Measurements from ENCODE around the gene RPS21. TPM values are rescaled to one million over a fixed set of nuclear protein-coding genes. Genes with fewer than 3 reads are reported as not detected.

The RPS21 gene
- total and polyA plus RNA-seq, 2 of the 13 experiments (the other 11 are each of a cell fraction or from before 2014, with no cell fraction given) = 2,647 to 11,063 TPM

DNA sequence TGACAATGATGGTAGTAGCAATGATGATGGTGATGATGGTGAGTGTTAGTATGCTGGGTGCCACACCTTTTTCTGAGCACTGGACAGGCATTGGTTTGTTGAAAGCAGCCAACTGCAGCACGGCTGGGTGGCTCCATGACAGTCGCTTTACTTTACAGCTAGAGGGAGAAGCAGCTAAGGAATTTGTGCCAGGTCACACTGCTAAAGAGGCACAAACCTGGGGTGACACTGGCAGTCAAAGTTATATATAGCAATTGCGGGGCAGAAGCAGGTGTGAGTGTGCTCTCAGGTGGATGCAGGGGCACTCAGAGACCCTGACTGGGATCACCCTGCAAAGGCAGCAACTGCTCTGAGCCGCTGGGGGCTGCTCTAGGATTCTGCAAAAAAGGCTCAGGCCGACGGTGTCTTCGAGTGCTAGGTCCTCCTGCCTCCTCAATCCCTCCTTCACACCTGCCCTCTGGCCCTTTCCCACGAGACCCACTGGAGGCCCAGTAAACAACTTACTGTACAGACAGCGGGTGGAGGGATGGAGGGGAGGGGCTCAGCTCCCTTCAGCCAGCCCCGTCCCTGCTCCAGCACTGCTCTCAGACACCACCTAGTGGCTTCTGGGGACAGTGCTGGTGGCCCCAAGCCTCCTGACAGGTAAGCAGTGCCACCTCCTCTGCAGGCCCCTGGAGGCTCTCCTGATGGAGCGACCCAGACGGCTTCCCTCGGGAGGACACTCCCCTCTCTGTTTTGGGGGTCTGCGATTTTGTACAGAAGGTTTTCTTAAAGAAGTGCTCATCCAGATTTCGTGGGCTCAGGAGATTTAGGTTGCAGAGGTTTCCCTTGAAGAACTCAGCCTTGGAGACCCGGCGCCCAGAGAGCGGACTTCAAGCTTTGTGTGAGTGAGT is 4.4 kb upstream of the RPS21 start (continued):
- TF ChIP-seq, protein P1, sequence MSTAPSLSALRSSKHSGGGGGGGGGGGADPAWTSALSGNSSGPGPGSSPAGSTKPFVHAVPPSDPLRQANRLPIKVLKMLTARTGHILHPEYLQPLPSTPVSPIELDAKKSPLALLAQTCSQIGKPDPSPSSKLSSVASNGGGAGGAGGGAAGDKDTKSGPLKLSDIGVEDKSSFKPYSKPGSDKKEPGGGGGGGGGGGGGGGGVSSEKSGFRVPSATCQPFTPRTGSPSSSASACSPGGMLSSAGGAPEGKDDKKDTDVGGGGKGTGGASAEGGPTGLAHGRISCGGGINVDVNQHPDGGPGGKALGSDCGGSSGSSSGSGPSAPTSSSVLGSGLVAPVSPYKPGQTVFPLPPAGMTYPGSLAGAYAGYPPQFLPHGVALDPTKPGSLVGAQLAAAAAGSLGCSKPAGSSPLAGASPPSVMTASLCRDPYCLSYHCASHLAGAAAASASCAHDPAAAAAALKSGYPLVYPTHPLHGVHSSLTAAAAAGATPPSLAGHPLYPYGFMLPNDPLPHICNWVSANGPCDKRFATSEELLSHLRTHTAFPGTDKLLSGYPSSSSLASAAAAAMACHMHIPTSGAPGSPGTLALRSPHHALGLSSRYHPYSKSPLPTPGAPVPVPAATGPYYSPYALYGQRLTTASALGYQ (CRISPR knock-in tag; IDR thresholded peaks at IDR 0.05) = peak; percentile 54
- TF ChIP-seq ZNF44 (CRISPR knock-in tag; IDR thresholded peaks at IDR 0.05) (peak; percentile 32; the same call in 1 of the 2 replicates), NBN (conservative IDR thresholded peaks at IDR 0.05) (no peak), ZNF549 (CRISPR knock-in tag; IDR thresholded peaks at IDR 0.05) (no peak), HMG20A (CRISPR knock-in tag; IDR thresholded peaks at IDR 0.05; ENCODE audit: borderline replicate concordance) (no peak), KDM5A (IDR thresholded peaks at IDR 0.05; ENCODE audit: borderline replicate concordance, low read length) (no peak)
- TF ChIP-seq, protein P2, sequence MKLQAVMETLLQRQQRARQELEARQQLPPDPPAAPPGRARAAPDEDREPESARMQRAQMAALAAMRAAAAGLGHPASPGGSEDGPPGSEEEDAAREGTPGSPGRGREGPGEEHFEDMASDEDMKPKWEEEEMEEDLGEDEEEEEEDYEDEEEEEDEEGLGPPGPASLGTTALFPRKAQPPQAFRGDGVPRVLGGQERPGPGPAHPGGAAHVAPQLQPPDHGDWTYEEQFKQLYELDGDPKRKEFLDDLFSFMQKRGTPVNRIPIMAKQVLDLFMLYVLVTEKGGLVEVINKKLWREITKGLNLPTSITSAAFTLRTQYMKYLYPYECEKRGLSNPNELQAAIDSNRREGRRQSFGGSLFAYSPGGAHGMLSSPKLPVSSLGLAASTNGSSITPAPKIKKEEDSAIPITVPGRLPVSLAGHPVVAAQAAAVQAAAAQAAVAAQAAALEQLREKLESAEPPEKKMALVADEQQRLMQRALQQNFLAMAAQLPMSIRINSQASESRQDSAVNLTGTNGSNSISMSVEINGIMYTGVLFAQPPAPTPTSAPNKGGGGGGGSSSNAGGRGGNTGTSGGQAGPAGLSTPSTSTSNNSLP (IDR thresholded peaks at IDR 0.05; ENCODE audit: low read depth, low read length) = no peak

Measured in HepG2 (cell line).